NOMO-1 treated with dmso at 0.1 percent for 144 hours (cell line): ENCODE measurements around the gene MINDY3.

ENCODE experiments used
- DNase-seq: peaks from one replicate; lab custom pipeline; 2025; ENCODE audit not compliant: unreplicated experiment; lab: John Stamatoyannopoulos, UW

The MINDY3 gene

GRCh38 chr10:15808204-15808797, 52.0 kb downstream of the MINDY3 start:
- DNase-seq, result no peak

- DNase-seq, result no peak
These were observed 54.8 kb downstream of the MINDY3 start for GRCh38 chr10:15805395-15806058.

- no peak for DNase-seq
These were observed 56.2 kb downstream of the MINDY3 start for GRCh38 chr10:15804109-15804508.

- no peak for DNase-seq
These were observed 57.8 kb downstream of the MINDY3 start for GRCh38 chr10:15802375-15802949.

- no peak for DNase-seq
These were observed 58.7 kb downstream of the MINDY3 start for GRCh38 chr10:15801641-15802040.

GRCh38 chr10:15801147-15801546, 59.2 kb downstream of the MINDY3 start:
- DNase-seq, result no peak

GRCh38 chr10:15797346-15797745, 63.0 kb downstream of the MINDY3 start:
- DNase-seq, result no peak

GRCh38 chr10:15796762-15797161, 63.5 kb downstream of the MINDY3 start:
- no peak for DNase-seq

- no peak for DNase-seq
These were observed 64.1 kb downstream of the MINDY3 start for GRCh38 chr10:15796098-15796759.

- no peak for DNase-seq
These were observed 65.1 kb downstream of the MINDY3 start for GRCh38 chr10:15795036-15795792.

- DNase-seq, result no peak
These were observed 65.7 kb downstream of the MINDY3 start for GRCh38 chr10:15794569-15794968.

- DNase-seq, result no peak
These were observed 66.6 kb downstream of the MINDY3 start for GRCh38 chr10:15793664-15794063.

- no peak for DNase-seq
These were observed 67.5 kb downstream of the MINDY3 start for GRCh38 chr10:15792777-15793176.

- no peak for DNase-seq
These were observed 68.3 kb downstream of the MINDY3 start for GRCh38 chr10:15791816-15792524.

GRCh38 chr10:15789793-15790525, 70.3 kb downstream of the MINDY3 start:
- no peak for DNase-seq

- DNase-seq, result no peak
These were observed 72.9 kb downstream of the MINDY3 start for GRCh38 chr10:15787426-15787825.

- no peak for DNase-seq
These were observed 75.5 kb downstream of the MINDY3 start for GRCh38 chr10:15784662-15785300.

- no peak for DNase-seq
These were observed 76.2 kb downstream of the MINDY3 start for GRCh38 chr10:15783941-15784636.

- DNase-seq, result no peak
These were observed 77.5 kb downstream of the MINDY3 start for GRCh38 chr10:15782851-15783250.
